Esophagus muscularis mucosa (tissue), 4 donors: Measurements from ENCODE around the gene CAPZB. TPM values are rescaled to one million over a fixed set of nuclear protein-coding genes. Genes with fewer than 3 reads are reported as not detected.

Experiments used
- DNase-seq: peaks from one replicate; pipeline ENCODE4 v3.0.0-alpha.2; 2017; ENCODE audit errors: extremely low spot score
- H3K27ac ChIP-seq, 4 donors: fragments of 200-600 bp; sonication (generic); replicated peaks in 1 of 4; 1 replicate in 3 of 4; 2 replicates in 1 of 4; pipeline ENCODE4 v1.5.1; 2016 to 2019; ENCODE audit warnings: mild to moderate bottlenecking in 1 of 4
- H3K27me3 ChIP-seq, 4 donors: fragments of 200-600 bp; sonication (generic); one replicate each; pipeline versions ENCODE4 v1.5.1 to v1.6.0; 2016 to 2019
- H3K36me3 ChIP-seq, 4 donors: fragments of 200-600 bp; sonication (generic); one replicate each; pipeline ENCODE4 v1.5.1; 2016 to 2019
- H3K4me1 ChIP-seq, 4 donors: fragments of 200-600 bp; sonication (generic); one replicate each; pipeline ENCODE4 v1.5.1; 2016 to 2019
- H3K4me3 ChIP-seq, 4 donors: fragments of 200-600 bp; sonication (generic); 1 replicate in 2 of 4; 2 replicates in 2 of 4; pipeline ENCODE4 v1.5.1; 2016 to 2019; ENCODE audit warnings: mild to moderate bottlenecking in 4 of 4, moderate library complexity in 1 of 4
- H3K9me3 ChIP-seq, 4 donors: fragments of 200-600 bp; sonication (generic); 1 replicate in 3 of 4; 2 replicates in 1 of 4; pipeline ENCODE4 v1.5.1; 2016 to 2019
- EP300 ChIP-seq: sonication (generic); formaldehyde crosslinking; IDR thresholded peaks from one replicate; pipeline ENCODE4 v1.6.1; 2017; ENCODE audit warnings: antibody characterized with exemption
- POLR2A ChIP-seq: fragments of 450-650 bp; IDR thresholded peaks from one replicate; pipeline ENCODE4 v1.6.1; 2017; ENCODE audit warnings: antibody characterized with exemption, moderate library complexity, mild to moderate bottlenecking, low read depth
- POLR2AphosphoS5 ChIP-seq, 2 donors: sonication (generic); formaldehyde crosslinking; IDR thresholded peaks; one replicate each; pipeline ENCODE4 v1.6.1; 2017; ENCODE audit warnings: antibody characterized with exemption in 2 of 2
- WGBS: methylation state at CpG from one replicate; pipeline ENCODE4 v1.1.5; 2018; 5-methylcytosine and 5-hydroxymethylcytosine counted together
- intact Hi-C: fragments of 100-400 bp; cut with DNase I; formaldehyde crosslinking; loops from one replicate; pipeline ENCODE4 v1.15.1; 2023
- total RNA-seq, 4 donors: library from RNA; depleted of rRNA; stranded (reverse); fragments of >200 nt; gene quantifications; one replicate each; pipeline versions ENCODE4 v1.1.0 to v1.2.1, GENCODE V29; 2016
- TF ChIP-seq, protein P1 (sequence below), 3 experiments: fragments of 200-600 bp in 2 of 3; fragments of 450-650 bp in 1 of 3; sonication (generic) in 2 of 3; IDR thresholded peaks; one replicate each; pipeline ENCODE4 v1.5.1; 2017 to 2019; ENCODE audit warnings: antibody characterized with exemption in 3 of 3, mild to moderate bottlenecking in 2 of 3, moderate library complexity in 1 of 3

Gene CAPZB
- total RNA-seq, 4 donors from 2014 or later, result 186 to 261 (median 203) TPM

DNA sequence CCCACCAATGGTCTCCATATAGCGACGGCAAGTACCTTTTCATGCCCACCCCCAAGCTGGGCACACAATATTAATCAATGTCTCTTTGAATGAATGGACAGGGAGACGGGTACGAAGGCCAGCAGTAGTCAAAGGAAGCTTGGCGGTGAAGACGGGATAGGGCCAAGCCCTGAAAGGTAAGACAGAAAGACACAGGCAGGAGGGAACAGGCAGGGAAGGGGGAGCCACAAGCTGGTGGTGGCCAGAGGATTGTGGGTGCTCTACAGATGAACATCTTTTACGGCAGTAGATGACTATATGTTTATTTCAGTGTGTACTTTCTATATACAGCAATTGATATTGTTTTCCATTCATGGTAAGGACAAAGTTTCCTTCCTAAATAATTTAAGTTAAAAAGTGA, 16.3 kb downstream of the CAPZB start:
- H3K36me3 ChIP-seq, result peaks cover 0 to 19% (median 4%) of the 10 kb centered on the region in 4 donors
- no peak for DNase-seq
- peak overlapping the region; percentile 63 to 73 (median 70) for H3K27ac ChIP-seq
- H3K27me3 ChIP-seq, result no peaks in the 10 kb centered on the region
- intact Hi-C loops, result no loop called here
- TF ChIP-seq POLR2A (no peak), POLR2AphosphoS5 (IDR thresholded peaks at IDR 0.05) (no peak), EP300 (no peak)
- TF ChIP-seq, protein P1, sequence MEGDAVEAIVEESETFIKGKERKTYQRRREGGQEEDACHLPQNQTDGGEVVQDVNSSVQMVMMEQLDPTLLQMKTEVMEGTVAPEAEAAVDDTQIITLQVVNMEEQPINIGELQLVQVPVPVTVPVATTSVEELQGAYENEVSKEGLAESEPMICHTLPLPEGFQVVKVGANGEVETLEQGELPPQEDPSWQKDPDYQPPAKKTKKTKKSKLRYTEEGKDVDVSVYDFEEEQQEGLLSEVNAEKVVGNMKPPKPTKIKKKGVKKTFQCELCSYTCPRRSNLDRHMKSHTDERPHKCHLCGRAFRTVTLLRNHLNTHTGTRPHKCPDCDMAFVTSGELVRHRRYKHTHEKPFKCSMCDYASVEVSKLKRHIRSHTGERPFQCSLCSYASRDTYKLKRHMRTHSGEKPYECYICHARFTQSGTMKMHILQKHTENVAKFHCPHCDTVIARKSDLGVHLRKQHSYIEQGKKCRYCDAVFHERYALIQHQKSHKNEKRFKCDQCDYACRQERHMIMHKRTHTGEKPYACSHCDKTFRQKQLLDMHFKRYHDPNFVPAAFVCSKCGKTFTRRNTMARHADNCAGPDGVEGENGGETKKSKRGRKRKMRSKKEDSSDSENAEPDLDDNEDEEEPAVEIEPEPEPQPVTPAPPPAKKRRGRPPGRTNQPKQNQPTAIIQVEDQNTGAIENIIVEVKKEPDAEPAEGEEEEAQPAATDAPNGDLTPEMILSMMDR (IDR thresholded peaks at IDR 0.05), result no peak
- H3K4me1 ChIP-seq, result peaks cover 71 to 97% (median 94%) of the 10 kb centered on the region in 4 donors
- H3K4me3 ChIP-seq, result no peak overlapping the region
- WGBS, result 68% methylated on average over 7 of the region's 7 CpGs
- no peaks in the 10 kb centered on the region for H3K9me3 ChIP-seq

DNA sequence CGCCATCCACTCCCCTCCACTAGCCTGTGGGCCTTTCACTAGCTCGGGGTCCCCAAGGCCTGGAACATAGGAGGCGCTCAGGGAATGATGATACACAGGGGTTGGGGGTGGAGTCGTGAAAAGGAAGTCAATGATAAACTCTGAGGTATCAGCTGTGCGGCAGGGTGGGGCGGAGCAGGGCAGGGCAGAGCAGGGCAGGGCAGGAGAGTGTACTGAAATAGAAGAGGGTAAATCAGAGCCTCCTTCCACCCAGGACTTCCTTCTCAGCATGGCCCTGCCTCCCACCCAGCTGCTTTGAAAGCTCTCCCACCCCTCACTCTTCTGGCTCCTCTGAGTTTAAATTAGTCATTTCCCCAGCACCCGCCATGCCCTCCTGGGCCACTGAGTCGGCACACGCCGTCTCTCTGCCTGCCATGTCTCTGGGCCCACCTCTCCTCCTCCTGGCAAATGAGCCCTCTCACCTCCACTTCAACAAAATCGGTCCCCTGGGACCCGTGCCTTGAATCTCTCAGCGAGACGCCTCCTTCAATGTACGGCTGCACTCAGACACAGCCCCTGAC, 16.9 kb downstream of the CAPZB start:
- no peak for DNase-seq
- Histone ChIP-seq H3K27me3 (no peaks in the 10 kb centered on the region), H3K9me3 (no peaks in the 10 kb centered on the region), H3K36me3 (peaks cover 0 to 13% (median 3%) of the 10 kb centered on the region in 4 donors), H3K4me3 (no peak overlapping the region), H3K4me1 (peaks cover 73 to 97% (median 94%) of the 10 kb centered on the region in 4 donors), H3K27ac (peak overlapping the region; percentile 63 to 73 (median 70))
- no peak for TF ChIP-seq POLR2A
- TF ChIP-seq, protein P1 (IDR thresholded peaks at IDR 0.05), result no peak
- no peak for TF ChIP-seq POLR2AphosphoS5 (IDR thresholded peaks at IDR 0.05)
- no peak for TF ChIP-seq EP300
- 77% methylated on average over 15 of the region's 15 CpGs for WGBS
- intact Hi-C loops, result no loop called here

DNA sequence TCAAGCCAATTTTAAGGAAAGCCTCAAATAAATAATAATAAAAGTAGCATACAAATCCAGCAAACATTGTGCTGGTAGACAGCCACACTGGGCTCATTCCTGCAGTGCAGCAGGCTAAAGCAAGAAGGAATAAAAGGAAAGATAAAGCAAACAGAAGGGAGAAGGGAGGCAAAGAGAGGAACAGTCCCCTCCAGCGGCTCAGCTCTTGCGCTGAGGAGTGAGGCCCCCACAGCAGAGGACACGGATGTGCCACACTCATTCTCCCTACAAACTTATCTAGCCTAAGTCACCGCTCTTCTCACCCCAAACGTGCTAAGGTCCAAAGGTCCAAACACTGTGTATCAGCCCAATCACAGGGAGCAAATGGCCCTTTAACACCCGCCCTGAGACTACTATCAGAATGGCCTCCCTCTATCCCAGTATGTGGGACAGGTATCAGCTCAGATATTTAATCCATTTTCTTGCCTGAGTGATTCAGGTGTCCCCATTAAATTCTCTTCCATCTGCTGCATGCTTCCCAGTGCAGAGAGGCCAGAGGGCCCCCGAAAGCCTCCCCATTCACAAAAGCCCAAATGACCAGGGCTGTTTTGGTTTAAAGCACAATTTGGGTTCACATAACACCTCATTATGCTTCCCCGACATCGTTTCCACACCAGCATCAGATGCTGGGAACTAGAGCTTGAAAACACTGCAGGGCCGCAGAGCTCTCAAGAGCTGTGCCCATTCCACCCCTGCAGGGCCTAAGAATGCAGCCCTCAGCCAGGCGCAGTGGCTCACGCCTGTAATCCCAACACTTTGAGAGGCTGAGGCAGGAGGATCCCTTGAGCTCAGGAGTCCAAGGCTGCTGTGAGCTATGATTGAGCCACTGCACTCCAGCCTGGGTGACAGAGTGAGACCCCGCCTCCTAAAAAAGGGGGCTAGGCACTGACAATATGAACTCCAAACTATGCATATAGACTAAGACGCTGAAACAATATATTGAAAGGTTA, 17.8 kb downstream of the CAPZB start:
- Histone ChIP-seq H3K9me3 (no peaks in the 10 kb centered on the region), H3K4me1 (peaks cover 82 to 97% (median 95%) of the 10 kb centered on the region in 4 donors), H3K36me3 (peaks cover 0 to 9% (median 0%) of the 10 kb centered on the region in 4 donors), H3K27ac (peak overlapping the region; percentile 63 to 73 (median 70)), H3K4me3 (no peak overlapping the region), H3K27me3 (no peaks in the 10 kb centered on the region)
- WGBS, result 63% methylated on average over 11 of the region's 14 CpGs
- TF ChIP-seq, protein P1 (IDR thresholded peaks at IDR 0.05), result no peak
- no peak for TF ChIP-seq POLR2A
- TF ChIP-seq POLR2AphosphoS5 (IDR thresholded peaks at IDR 0.05), result no peak
- no peak for TF ChIP-seq EP300
- DNase-seq, result no peak
- intact Hi-C loops, result no loop called here

DNA sequence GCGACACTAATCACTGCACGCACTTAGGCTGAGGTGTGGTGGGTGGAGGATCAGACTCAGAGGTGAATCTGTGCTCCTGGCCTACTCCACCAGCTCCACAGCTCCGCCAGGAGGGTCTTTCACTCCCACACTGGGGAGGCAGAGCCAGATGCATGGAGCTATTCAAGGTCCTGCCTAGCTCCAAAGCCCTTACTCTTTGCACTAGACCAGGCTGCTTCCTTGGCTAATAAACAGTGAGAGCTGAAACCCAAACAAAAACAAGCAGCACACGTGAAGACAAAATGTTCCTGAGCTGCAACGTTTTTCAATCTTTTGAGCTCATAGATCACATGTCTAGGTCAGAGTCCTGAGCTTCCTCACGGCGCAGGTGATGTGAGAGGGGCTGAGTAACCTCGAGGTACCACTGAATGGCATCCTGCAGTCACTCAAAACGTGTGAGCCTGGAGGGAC, 19.2 kb downstream of the CAPZB start:
- Histone ChIP-seq H3K36me3 (peaks cover 0 to 6% (median 0%) of the 10 kb centered on the region in 4 donors), H3K27ac (peak overlapping the region; percentile 63 to 73 (median 70)), H3K27me3 (no peaks in the 10 kb centered on the region), H3K9me3 (no peaks in the 10 kb centered on the region), H3K4me1 (peaks cover 87 to 96% (median 94%) of the 10 kb centered on the region in 4 donors), H3K4me3 (no peak overlapping the region)
- WGBS, result 64% methylated on average over 7 of the region's 9 CpGs
- no peak for DNase-seq
- intact Hi-C loops, result no loop called here
- TF ChIP-seq, protein P1 (IDR thresholded peaks at IDR 0.05), result no peak
- no peak for TF ChIP-seq POLR2A
- TF ChIP-seq POLR2AphosphoS5 (IDR thresholded peaks at IDR 0.05), result peak; percentile 45
- TF ChIP-seq EP300, result peak; percentile 12
